Hepatocyte (in vitro differentiated cells): ENCODE results near the gene ELAVL3. TPM values are rescaled to one million over a fixed set of nuclear protein-coding genes. Genes with fewer than 3 reads are reported as not detected.

Experiments
- DNase-seq: peaks from one replicate; pipeline ENCODE4 v3.0.0-alpha.2; 2016; ENCODE audit warnings: low spot score
- H2AFZ ChIP-seq: fragments of 200-600 bp; sonication (generic); 2 replicates; pipeline ENCODE4 v1.6.0; 2016; ENCODE audit warnings: antibody characterized with exemption, mild to moderate bottlenecking
- H3K27ac ChIP-seq: fragments of 200-600 bp; sonication (generic); 2 replicates; pipeline ENCODE4 v1.5.1; 2016; ENCODE audit warnings: mild to moderate bottlenecking
- H3K27me3 ChIP-seq: fragments of 200-600 bp; sonication (generic); 2 replicates; pipeline ENCODE4 v1.6.1; 2016
- H3K36me3 ChIP-seq: fragments of 200-600 bp; sonication (generic); replicated peaks from 2 replicates; pipeline ENCODE4 v1.5.1; 2016; ENCODE audit warnings: low read depth; ENCODE audit not compliant: insufficient read depth
- H3K4me1 ChIP-seq: fragments of 200-600 bp; sonication (generic); 2 replicates; pipeline ENCODE4 v1.5.1; 2016; ENCODE audit warnings: mild to moderate bottlenecking, moderate library complexity; ENCODE audit not compliant: insufficient read depth
- H3K4me2 ChIP-seq: fragments of 200-600 bp; sonication (generic); 2 replicates; pipeline ENCODE4 v1.6.0; 2016
- H3K4me3 ChIP-seq: fragments of 200-600 bp; sonication (generic); 2 replicates; pipeline ENCODE4 v1.5.1; 2016; ENCODE audit warnings: mild to moderate bottlenecking
- H3K79me2 ChIP-seq: fragments of 200-600 bp; sonication (generic); 2 replicates; pipeline ENCODE4 v1.6.0; 2017; ENCODE audit warnings: mild to moderate bottlenecking
- H3K9me2 ChIP-seq: fragments of 200-600 bp; sonication (generic); replicated peaks from 2 replicates; pipeline ENCODE4 v1.6.0; 2017; ENCODE audit warnings: mild to moderate bottlenecking; ENCODE audit not compliant: insufficient read depth
- H3K9me3 ChIP-seq: fragments of 200-600 bp; sonication (generic); 2 replicates; pipeline ENCODE4 v1.5.1; 2016; ENCODE audit warnings: low read depth, mild to moderate bottlenecking
- H4K20me1 ChIP-seq: fragments of 200-600 bp; sonication (generic); 2 replicates; pipeline ENCODE4 v1.6.0; 2016; ENCODE audit warnings: mild to moderate bottlenecking; ENCODE audit not compliant: insufficient read depth, poor library complexity, severe bottlenecking
- EZH2 ChIP-seq: fragments of 200-600 bp; sonication (generic); IDR thresholded peaks from 2 replicates; pipeline ENCODE4 v1.6.1; 2016; ENCODE audit warnings: antibody characterized with exemption, mild to moderate bottlenecking, borderline replicate concordance
- EZH2phosphoT487 ChIP-seq: fragments of 200-600 bp; sonication (generic); IDR thresholded peaks from one replicate; pipeline ENCODE4 v1.6.1; 2018; ENCODE audit warnings: antibody characterized with exemption, mild to moderate bottlenecking, low read depth, moderate library complexity; ENCODE audit not compliant: unreplicated experiment, severe bottlenecking
- WGBS: methylation state at CpG from one replicate; pipeline ENCODE4 v1.1.6; 2016; ENCODE audit warnings: low lambda C conversion rate; ENCODE audit errors: missing lambda C conversion rate; 5-methylcytosine and 5-hydroxymethylcytosine counted together
- polyA plus RNA-seq: library from polyadenylated mRNA; unstranded; fragments of >200 nt; fragmentation: Nextera tagmentation; extraction: Ambion mirVana; gene quantifications from 2 replicates; pipeline ENCODE4 v1.2.1, GENCODE V29; 2016
- total RNA-seq: library from RNA; depleted of rRNA; stranded (reverse); fragments of >200 nt; gene quantifications from 2 replicates; pipeline ENCODE4 v1.2.3, GENCODE V29; 2014
- TF ChIP-seq, protein P1 (sequence below): fragments of 200-600 bp; sonication (generic); IDR thresholded peaks from 2 replicates; pipeline ENCODE4 v1.5.1; 2016; ENCODE audit warnings: antibody characterized with exemption, mild to moderate bottlenecking; ENCODE audit not compliant: poor library complexity

Gene ELAVL3
- total and polyA plus RNA-seq, 2 experiments from 2014 or later: 0.11 to 0.30 TPM

GRCh38 chr19:11505504-11506100 lies 24.8 kb upstream of the ELAVL3 start, which contains the start of gene ZNF653:
Gene ZNF653 (minus strand): TSS chr19:11505839. CDS start chr19:11505786, 53 bp downstream.
- Histone ChIP-seq H3K4me1 (peaks cover 5% of the 10 kb centered on the region), H2AFZ (peak within 1 kb of the TSS; percentile 78), H4K20me1 (no peaks in the 10 kb centered on the region), H3K4me2 (peak within 1 kb of the TSS; percentile 92), H3K27ac (peak within 1 kb of the TSS; percentile 94), H3K79me2 (peaks cover 10% of the 10 kb centered on the region), H3K27me3 (no peaks in the 10 kb centered on the region), H3K9me2 (no peaks in the 10 kb centered on the region), H3K36me3 (no peaks in the 10 kb centered on the region), H3K9me3 (no peaks in the 10 kb centered on the region), H3K4me3 (peak within 1 kb of the TSS; percentile 53)
- DNase-seq: peak; percentile 98
- TF ChIP-seq, protein P1, sequence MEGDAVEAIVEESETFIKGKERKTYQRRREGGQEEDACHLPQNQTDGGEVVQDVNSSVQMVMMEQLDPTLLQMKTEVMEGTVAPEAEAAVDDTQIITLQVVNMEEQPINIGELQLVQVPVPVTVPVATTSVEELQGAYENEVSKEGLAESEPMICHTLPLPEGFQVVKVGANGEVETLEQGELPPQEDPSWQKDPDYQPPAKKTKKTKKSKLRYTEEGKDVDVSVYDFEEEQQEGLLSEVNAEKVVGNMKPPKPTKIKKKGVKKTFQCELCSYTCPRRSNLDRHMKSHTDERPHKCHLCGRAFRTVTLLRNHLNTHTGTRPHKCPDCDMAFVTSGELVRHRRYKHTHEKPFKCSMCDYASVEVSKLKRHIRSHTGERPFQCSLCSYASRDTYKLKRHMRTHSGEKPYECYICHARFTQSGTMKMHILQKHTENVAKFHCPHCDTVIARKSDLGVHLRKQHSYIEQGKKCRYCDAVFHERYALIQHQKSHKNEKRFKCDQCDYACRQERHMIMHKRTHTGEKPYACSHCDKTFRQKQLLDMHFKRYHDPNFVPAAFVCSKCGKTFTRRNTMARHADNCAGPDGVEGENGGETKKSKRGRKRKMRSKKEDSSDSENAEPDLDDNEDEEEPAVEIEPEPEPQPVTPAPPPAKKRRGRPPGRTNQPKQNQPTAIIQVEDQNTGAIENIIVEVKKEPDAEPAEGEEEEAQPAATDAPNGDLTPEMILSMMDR: no peak
- no peak for TF ChIP-seq EZH2phosphoT487
- TF ChIP-seq EZH2: no peak
- under 1% methylated on average over 17 of the region's 65 CpGs for WGBS

GRCh38 chr19:11505032-11505503 lies 24.2 kb upstream of the ELAVL3 start:
- H3K4me3 ChIP-seq: peak overlapping the region; percentile 53
- WGBS: 2% methylated on average over 4 of the region's 33 CpGs
- H3K79me2 ChIP-seq: peaks cover 10% of the 10 kb centered on the region
- peak overlapping the region; percentile 94 for H3K27ac ChIP-seq
- DNase-seq: peak; percentile 98
- peaks cover 5% of the 10 kb centered on the region for H3K4me1 ChIP-seq
- TF ChIP-seq EZH2phosphoT487: no peak
- peak overlapping the region; percentile 65 for H2AFZ ChIP-seq
- peak overlapping the region; percentile 92 for H3K4me2 ChIP-seq
- no peaks in the 10 kb centered on the region for H3K36me3 ChIP-seq
- H3K27me3 ChIP-seq: no peaks in the 10 kb centered on the region
- no peaks in the 10 kb centered on the region for H3K9me3 ChIP-seq
- H4K20me1 ChIP-seq: no peaks in the 10 kb centered on the region
- H3K9me2 ChIP-seq: no peaks in the 10 kb centered on the region

DNA sequence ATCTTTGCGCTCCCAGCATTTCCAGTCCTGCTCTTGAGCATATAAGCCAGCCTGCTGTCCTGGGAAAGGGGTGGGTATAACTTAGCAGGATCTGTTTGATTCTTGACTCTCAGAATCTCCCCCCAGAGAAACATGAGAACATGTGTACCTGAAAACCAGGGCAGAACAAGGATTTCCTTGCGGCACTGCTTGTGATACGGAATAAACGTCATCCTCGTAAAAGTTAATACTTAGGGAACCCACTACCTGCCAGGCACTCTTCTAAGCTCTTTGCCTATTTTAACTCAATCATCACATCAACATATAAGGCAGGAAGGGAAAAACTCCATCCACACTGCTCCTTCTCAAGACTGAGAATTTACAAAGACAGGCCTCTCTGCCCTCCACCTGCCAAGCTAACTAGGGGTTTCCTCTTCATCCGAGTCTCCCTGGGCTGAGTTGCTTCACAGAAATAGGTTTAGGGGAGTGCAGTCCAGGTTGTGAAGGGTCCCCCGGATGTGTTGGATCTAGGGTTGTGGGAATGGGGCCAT lies 23.7 kb upstream of the ELAVL3 start:
- H3K9me3 ChIP-seq: no peaks in the 10 kb centered on the region
- H3K4me3 ChIP-seq: peak overlapping the region; percentile 53
- peak overlapping the region; percentile 92 for H3K4me2 ChIP-seq
- H3K27me3 ChIP-seq: no peaks in the 10 kb centered on the region
- no peaks in the 10 kb centered on the region for H4K20me1 ChIP-seq
- TF ChIP-seq EZH2: no peak
- TF ChIP-seq, protein P1: no peak
- TF ChIP-seq EZH2phosphoT487: no peak
- H2AFZ ChIP-seq: peak overlapping the region; percentile 54
- WGBS: 54% methylated on average over 7 of the region's 7 CpGs
- DNase-seq: no peak
- peaks cover 10% of the 10 kb centered on the region for H3K79me2 ChIP-seq
- H3K27ac ChIP-seq: peak overlapping the region; percentile 94
- no peaks in the 10 kb centered on the region for H3K9me2 ChIP-seq
- H3K36me3 ChIP-seq: no peaks in the 10 kb centered on the region
- H3K4me1 ChIP-seq: peaks cover 5% of the 10 kb centered on the region

GRCh38 chr19:11499890-11500420 lies 19.1 kb upstream of the ELAVL3 start:
- no peaks in the 10 kb centered on the region for H3K36me3 ChIP-seq
- no peaks in the 10 kb centered on the region for H3K4me1 ChIP-seq
- H3K9me3 ChIP-seq: no peaks in the 10 kb centered on the region
- no peaks in the 10 kb centered on the region for H4K20me1 ChIP-seq
- no peak overlapping the region for H3K4me3 ChIP-seq
- H3K9me2 ChIP-seq: no peaks in the 10 kb centered on the region
- no peaks in the 10 kb centered on the region for H3K27me3 ChIP-seq
- peaks cover 10% of the 10 kb centered on the region for H3K79me2 ChIP-seq
- no peak for DNase-seq
- no peak overlapping the region for H3K4me2 ChIP-seq
- no peak overlapping the region for H3K27ac ChIP-seq
- TF ChIP-seq, protein P1: no peak
- no peak for TF ChIP-seq EZH2phosphoT487
- TF ChIP-seq EZH2: no peak
- WGBS: 75% methylated on average over 7 of the region's 7 CpGs
- H2AFZ ChIP-seq: no peak overlapping the region
